T-helper 2 cell treated with Interferon-gamma antibody and Interleukin-4, amounts not matched to agents 5 μg/mL and 100 μg/mL, for 36 hours (primary cell): Measurements from ENCODE around the gene UBE2G1.
A peak's percentile ranks its signal among the peaks of the same experiment; 100 is the strongest.
"Not testable (repeated sequence)": the region's sequence is repeated elsewhere in the genome, so short reads cannot be mapped to it uniquely, and the experiment has no call there.

Source experiments
- DNase-seq: peaks from one replicate; pipeline ENCODE4 v3.0.0; 2021; ENCODE audit warnings: low spot score
- H3K27ac Mint-ChIP-seq: one replicate; pipeline ENCODE4 v1.8.0; 2021; ENCODE audit warnings: mild to moderate bottlenecking, mixed read lengths
- H3K27me3 Mint-ChIP-seq: one replicate; pipeline ENCODE4 v1.8.0; 2021; ENCODE audit warnings: low read depth, mixed read lengths
- H3K36me3 Mint-ChIP-seq: one replicate; pipeline ENCODE4 v1.8.0; 2021; ENCODE audit warnings: low read depth, mixed read lengths
- H3K4me1 Mint-ChIP-seq: one replicate; pipeline ENCODE4 v1.8.0; 2021; ENCODE audit warnings: low read depth, mixed read lengths
- H3K4me3 Mint-ChIP-seq: one replicate; pipeline ENCODE4 v1.8.0; 2022; ENCODE audit warnings: mild to moderate bottlenecking, moderate library complexity, mixed read lengths
- H3K9me3 Mint-ChIP-seq: one replicate; pipeline ENCODE4 v1.8.0; 2021; ENCODE audit warnings: mixed read lengths

Gene UBE2G1

DNA sequence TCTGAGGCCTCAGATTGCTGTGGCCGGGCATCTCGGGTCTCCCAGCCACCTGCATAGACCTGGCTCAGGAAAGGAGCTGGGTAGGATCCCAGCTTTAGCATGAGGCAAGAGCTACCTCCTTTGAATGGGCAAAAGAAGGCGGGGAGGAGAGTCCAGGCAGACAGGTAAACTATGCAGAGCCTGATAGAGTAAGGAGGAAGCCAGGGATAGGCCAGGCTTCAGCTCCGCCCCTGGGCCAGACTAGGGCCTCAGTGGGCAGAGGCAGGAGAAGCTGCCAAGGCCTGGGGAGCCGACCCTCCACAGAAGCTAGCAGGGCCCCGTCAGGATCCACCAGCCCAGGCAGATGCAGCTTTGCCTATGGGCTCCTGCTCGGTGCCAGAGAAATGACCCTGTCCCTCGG, 22.6 kb upstream of the UBE2G1 start:
- H3K9me3 Mint-ChIP-seq, result no peaks in the 10 kb centered on the region
- no peaks in the 10 kb centered on the region for H3K36me3 Mint-ChIP-seq
- no peaks in the 10 kb centered on the region for H3K27me3 Mint-ChIP-seq
- no peak overlapping the region for H3K4me3 Mint-ChIP-seq
- no peak overlapping the region for H3K27ac Mint-ChIP-seq
- DNase-seq, result no peak
- H3K4me1 Mint-ChIP-seq, result peaks cover 8% of the 10 kb centered on the region

DNA sequence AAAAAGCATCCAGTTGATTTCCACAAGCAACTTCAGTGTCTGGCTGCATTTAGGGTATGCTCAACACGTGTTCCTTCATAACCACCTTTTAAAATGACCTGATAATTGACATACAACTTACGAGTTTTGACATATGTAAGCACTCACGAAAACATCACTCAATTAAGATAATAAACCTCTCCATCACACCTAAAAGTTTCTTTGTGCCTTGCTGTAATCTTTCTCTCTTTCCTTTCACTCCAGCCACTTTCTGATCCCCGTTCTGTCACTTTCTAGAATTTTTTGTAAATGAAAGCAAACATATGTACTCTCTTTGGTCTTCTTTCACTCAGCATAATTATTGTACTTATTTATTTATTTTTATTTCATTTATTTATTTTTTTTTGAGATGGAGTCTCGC, 20.7 kb upstream of the UBE2G1 start:
- Mint-ChIP-seq H3K27ac (no peak overlapping the region), H3K36me3 (no peaks in the 10 kb centered on the region), H3K4me3 (no peak overlapping the region), H3K9me3 (no peaks in the 10 kb centered on the region), H3K4me1 (peaks cover 3% of the 10 kb centered on the region), H3K27me3 (no peaks in the 10 kb centered on the region)
- DNase-seq, result no peak

DNA sequence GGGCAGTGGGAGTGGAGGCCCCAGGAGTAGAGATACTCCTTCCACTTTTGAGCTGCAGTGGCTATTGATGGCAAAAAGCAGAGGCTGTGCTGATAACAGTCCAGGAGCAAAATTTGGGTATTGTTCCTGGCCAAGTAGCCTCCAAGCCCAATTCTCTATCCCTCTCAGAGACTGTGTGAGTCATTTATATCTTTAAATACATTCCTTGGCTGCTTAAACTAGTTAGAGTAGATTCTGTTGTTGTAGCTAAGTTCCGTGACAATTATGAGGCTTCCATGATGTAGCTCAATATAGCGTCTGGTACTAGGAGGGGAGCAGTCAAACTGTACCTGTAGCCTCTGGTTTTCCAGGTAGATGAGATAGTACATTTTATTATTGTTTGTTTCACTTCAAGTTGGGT, 19.9 kb upstream of the UBE2G1 start:
- Mint-ChIP-seq H3K27me3 (no peaks in the 10 kb centered on the region), H3K27ac (no peak overlapping the region), H3K4me1 (peaks cover 3% of the 10 kb centered on the region), H3K9me3 (no peaks in the 10 kb centered on the region), H3K4me3 (no peak overlapping the region), H3K36me3 (no peaks in the 10 kb centered on the region)
- DNase-seq, result no peak

DNA sequence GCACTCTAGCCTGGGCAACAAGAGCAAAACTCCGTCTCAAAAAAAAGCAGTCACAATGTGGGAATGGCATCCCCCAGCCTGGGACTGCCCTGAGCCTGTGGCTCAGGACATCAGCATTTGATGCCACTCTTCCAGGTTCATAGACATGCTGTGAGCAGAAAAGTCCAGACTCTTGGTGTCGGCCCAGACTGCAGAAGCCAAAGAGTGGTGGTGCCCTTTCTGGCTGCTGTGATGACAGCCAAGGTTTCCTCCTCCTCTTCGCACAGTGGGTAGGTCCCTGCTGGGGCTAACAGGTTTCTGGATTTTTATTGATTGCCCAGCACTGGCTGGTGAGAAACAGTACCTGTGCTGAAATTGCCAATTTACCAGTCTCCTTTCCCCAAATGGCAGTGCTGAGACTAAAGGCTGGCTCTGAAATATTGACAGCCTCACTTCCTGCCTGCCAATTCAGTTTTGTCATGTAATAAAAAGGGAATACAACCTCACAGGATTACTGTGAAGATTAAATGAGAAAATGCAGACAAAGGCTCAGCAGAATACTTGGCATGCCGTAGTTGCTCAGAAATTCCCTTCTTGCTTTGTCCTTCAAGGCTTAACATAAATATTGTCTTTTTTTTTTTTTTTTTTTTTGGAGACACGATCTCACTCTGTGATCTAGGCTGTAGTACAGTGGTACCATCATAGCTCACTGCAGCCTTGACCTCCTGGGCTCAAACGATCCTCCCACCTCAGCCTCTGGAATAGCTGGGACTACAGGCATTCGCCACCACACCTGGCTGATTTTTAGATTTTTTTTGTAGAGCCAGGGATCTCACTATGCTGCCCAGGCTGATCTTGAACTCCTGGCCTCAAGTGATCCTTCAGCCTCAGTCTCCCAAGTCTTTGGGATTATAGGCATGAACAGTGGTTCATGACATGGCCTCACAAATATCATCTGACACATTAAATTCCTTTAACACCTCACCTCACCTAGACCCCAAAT, 15.5 kb upstream of the UBE2G1 start:
- H3K27me3 Mint-ChIP-seq, result no peaks in the 10 kb centered on the region
- peaks cover 14% of the 10 kb centered on the region for H3K4me1 Mint-ChIP-seq
- H3K27ac Mint-ChIP-seq, result no peak overlapping the region
- no peaks in the 10 kb centered on the region for H3K9me3 Mint-ChIP-seq
- DNase-seq, result no peak
- H3K36me3 Mint-ChIP-seq, result peaks cover 2% of the 10 kb centered on the region
- no peak overlapping the region for H3K4me3 Mint-ChIP-seq

DNA sequence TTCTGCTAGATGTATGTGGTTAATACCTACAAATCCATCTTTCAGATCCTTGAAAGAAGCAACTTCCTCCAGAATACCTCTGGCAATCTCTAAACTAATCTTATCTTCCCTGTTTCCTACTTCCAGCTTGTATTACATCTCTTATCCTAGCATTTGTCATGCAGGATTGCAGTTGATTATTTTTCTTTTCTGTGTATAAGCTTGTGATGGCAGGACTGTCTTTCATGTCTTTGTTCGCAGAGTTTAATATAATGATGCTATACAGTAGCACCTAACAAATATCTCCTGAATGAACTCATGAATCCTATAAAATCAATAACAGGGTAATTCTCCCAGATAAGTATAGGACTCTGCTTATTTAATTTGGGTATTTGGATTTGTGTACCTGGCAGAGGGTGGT, 12.2 kb upstream of the UBE2G1 start:
- peaks cover 2% of the 10 kb centered on the region for H3K36me3 Mint-ChIP-seq
- no peaks in the 10 kb centered on the region for H3K9me3 Mint-ChIP-seq
- H3K4me3 Mint-ChIP-seq, result no peak overlapping the region
- no peak overlapping the region for H3K27ac Mint-ChIP-seq
- H3K27me3 Mint-ChIP-seq, result no peaks in the 10 kb centered on the region
- peaks cover 25% of the 10 kb centered on the region for H3K4me1 Mint-ChIP-seq
- DNase-seq, result no peak

DNA sequence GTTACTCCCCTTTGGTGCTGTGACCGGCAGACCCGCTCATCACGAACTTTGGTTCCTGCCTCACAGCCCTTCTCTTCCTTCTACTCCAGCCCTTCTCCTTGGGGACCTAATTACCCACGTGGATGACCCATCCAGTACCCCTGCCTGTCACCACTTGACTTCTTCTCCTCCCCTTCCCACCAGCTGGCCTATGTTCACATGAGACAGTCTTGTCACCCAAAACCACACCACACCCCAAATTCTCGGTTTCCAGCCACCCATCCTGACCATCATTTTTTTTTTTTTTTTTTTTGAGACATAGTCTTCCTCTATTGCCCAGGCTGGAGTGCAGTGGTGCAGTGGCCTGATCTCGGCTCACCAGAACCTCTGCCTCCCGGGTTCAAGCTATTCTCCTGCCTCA, 10.8 kb upstream of the UBE2G1 start:
- Mint-ChIP-seq H3K4me3 (peak overlapping the region; percentile 61), H3K4me1 (peaks cover 28% of the 10 kb centered on the region), H3K27ac (peak overlapping the region; percentile 72)

DNA sequence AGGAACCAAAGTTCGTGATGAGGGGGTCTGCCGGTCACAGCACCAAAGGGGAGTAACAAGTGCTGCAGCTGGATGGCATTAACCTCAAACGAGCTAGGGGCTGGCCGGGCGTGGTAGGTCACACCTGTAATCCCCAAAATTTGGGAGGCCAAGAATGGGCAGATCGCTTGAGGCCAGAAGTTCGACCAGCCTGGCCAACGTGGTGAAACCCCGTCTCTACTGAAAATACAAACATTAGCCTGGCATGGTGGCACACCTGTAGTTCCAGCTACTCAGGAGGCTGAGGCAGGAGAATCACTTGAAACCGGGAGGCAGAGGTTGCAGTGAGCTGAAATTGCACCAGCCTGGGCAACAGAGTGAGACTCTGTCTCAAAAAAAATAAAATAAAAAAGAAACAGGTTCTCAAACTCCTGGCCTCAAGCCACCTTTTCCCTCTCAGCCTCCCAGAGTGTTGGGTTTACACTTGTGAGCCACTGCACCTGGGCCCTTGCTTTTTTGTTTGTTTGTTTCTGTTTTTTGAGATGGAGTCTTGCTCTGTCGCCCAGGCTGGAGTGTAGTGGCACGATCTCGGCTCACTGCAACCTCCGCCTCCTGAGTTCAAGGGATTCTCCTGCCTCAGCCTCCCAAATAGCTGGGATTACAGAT, 9.4 kb upstream of the UBE2G1 start:
- H3K36me3 Mint-ChIP-seq, DNase-seq, H3K9me3 Mint-ChIP-seq, H3K27me3 Mint-ChIP-seq: not testable (repeated sequence)
- Mint-ChIP-seq H3K4me3 (peak overlapping the region; percentile 77), H3K4me1 (peaks cover 24% of the 10 kb centered on the region), H3K27ac (peak overlapping the region; percentile 95)

More for the DNA sequence above, 10.8 kb upstream of the UBE2G1 start:
- not testable (repeated sequence) for H3K36me3 Mint-ChIP-seq, DNase-seq, H3K9me3 Mint-ChIP-seq, H3K27me3 Mint-ChIP-seq

DNA sequence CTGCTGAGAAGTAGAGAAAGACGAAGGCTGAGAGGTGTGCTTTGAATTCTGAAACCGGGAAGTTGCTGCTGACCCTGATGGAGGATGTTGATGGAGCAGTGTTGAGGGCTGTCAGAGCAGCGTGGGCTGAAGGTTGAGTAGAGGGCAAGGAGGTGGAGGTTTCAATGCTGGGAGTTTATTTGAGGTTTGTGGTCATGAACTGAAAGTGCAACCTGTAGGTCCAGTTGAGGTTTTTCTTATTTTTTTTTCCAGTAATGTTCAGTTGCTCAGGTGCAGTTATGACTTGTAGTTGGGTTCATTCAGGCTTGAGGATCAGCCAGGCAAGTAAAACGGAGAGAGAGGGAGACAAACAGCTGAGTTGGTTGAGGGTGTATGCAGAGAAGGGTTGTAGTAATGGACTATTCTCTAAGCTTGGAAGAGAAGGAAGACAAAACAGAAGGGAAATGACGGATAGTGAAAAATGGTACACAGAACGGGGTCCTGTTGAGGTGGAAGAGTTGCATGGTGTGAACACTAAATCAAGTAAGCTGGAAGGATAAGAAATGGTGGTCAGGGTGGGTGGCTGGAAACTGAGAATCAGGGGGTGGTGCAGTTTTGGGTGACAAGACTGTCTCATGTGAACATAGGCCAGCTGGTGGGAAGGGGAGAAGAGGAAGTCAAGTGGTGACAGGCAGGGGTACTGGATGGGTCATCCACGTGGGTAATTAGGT, 8.7 kb upstream of the UBE2G1 start:
- H3K36me3 Mint-ChIP-seq, result peaks cover 2% of the 10 kb centered on the region
- peaks cover 29% of the 10 kb centered on the region for H3K4me1 Mint-ChIP-seq
- peak overlapping the region; percentile 77 for H3K4me3 Mint-ChIP-seq
- peak; percentile 86 for DNase-seq
- no peaks in the 10 kb centered on the region for H3K27me3 Mint-ChIP-seq
- no peaks in the 10 kb centered on the region for H3K9me3 Mint-ChIP-seq
- H3K27ac Mint-ChIP-seq, result peak overlapping the region; percentile 95

DNA sequence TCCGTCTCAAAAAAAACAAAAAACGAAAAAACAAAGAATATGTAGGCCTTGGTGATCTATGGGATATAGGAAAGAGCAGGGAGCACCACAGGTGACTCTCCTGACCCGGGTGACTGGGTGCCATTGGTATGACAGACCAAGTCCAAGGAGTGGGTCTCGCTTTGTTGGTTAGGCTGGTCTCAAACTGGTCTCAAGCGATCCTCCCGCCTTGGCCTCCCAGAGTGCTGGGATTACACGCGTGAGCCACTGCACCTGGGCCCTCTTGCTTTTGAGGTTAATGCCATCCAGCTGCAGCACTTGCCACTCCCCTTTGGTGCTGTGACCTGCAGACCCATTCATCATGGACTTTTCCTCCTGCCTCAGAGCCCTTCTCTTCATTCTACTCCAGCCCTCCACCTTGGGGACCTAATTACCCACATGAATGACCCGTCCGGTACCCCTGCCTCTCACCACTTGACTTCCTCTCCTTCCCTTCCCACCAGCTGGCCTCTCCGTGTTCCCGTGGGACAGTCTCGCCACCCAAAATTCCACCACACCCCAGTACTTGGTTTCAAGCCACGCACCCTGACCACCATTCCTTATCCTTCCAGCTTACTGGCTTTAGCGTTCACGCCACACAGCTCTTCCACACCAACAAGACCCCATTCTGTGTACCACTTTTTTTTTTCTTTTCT, 3.2 kb upstream of the UBE2G1 start:
- no peak overlapping the region for H3K4me3 Mint-ChIP-seq
- H3K27me3 Mint-ChIP-seq, result no peaks in the 10 kb centered on the region
- peaks cover 24% of the 10 kb centered on the region for H3K4me1 Mint-ChIP-seq
- DNase-seq, result no peak
- no peaks in the 10 kb centered on the region for H3K9me3 Mint-ChIP-seq
- H3K27ac Mint-ChIP-seq, result peak overlapping the region; percentile 32
- peaks cover 5% of the 10 kb centered on the region for H3K36me3 Mint-ChIP-seq

DNA sequence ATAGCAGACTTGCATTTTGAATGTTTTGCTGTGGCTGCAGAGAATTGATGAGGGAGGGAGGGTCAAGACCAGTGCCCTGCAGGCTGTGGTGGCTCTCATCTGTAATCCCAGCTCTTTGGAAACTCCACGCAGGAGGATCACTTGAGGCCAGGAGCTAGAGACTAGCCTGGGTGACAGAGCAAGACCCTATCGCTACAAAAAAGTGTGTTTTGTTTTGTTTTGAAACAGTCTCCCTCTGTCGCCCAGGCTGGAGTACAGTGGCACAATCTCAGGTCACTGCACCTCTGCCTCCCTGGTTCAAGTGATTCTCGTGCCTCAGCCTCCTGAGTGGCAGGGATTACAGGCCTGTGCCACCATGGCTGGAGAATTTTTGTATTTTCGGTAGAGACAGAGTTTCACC, 1.9 kb upstream of the UBE2G1 start:
- Mint-ChIP-seq H3K27ac (no peak overlapping the region), H3K4me1 (peaks cover 20% of the 10 kb centered on the region), H3K9me3 (no peaks in the 10 kb centered on the region), H3K27me3 (no peaks in the 10 kb centered on the region), H3K36me3 (peaks cover 7% of the 10 kb centered on the region), H3K4me3 (no peak overlapping the region)
- DNase-seq, result no peak

DNA sequence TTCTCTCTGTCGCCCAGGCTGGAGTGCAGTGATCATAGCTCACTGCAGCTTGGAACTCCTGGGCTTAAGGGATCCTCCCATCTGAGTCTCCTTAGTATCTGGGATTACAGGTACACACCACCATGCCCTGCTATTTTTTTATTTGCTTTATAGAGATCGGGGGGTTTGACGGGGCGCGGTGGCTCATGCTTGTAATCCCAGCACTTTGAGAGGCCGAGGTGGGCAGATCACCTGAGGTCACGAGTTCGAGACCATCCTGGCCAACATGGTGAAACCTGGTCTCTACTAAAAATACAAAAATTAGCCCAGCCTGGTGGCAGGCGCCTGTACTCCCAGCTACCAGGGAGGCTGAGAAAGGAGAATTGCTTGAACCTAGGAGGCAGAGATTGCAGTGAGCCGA, 702 bp upstream of the UBE2G1 start:
- not testable (repeated sequence) for H3K9me3 Mint-ChIP-seq, H3K27me3 Mint-ChIP-seq, DNase-seq
- H3K4me1 Mint-ChIP-seq, result peaks cover 24% of the 10 kb centered on the region
- peak overlapping the region; percentile 76 for H3K4me3 Mint-ChIP-seq
- H3K27ac Mint-ChIP-seq, result peak overlapping the region; percentile 96
- peaks cover 12% of the 10 kb centered on the region for H3K36me3 Mint-ChIP-seq

DNA sequence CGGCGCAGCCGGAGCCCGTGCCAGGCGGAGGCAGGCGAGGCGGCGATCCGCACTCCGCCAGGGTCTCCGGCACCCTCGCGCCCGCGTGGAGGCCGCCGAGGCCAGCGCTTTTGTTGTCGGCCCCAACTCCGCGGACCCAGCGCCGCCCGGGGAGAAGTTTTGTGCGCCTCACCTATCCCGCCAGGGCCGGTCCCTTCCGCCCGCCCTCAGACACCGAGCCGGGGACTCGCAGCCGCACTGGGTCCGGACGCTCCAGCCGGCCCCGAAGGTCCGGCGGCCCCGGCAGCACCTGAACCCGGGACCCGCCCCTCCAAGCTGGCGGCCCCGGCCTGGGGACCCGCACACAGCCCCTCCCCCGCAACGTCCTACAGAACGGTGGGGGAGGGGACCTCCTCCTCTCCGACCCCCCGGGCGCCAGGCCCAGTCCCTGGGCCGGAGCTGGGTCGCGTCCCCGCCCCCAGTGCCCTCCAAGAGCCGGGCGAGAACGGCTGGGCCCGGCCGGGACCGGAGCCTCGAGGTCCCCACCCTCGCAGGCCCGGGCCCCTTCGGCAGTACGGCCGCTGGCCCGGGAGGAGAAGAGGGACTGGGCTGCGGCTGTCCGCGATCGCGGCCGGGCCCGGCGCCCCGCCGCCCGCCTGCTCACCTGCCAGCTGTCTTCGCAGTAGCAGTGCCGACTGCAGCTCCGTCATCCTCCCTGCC, 698 bp downstream of the UBE2G1 start:
- peak; percentile 43 for DNase-seq
- Mint-ChIP-seq H3K4me1 (peaks cover 24% of the 10 kb centered on the region), H3K36me3 (peaks cover 15% of the 10 kb centered on the region), H3K27ac (no peak overlapping the region), H3K27me3 (no peaks in the 10 kb centered on the region), H3K9me3 (no peaks in the 10 kb centered on the region), H3K4me3 (no peak overlapping the region)

DNA sequence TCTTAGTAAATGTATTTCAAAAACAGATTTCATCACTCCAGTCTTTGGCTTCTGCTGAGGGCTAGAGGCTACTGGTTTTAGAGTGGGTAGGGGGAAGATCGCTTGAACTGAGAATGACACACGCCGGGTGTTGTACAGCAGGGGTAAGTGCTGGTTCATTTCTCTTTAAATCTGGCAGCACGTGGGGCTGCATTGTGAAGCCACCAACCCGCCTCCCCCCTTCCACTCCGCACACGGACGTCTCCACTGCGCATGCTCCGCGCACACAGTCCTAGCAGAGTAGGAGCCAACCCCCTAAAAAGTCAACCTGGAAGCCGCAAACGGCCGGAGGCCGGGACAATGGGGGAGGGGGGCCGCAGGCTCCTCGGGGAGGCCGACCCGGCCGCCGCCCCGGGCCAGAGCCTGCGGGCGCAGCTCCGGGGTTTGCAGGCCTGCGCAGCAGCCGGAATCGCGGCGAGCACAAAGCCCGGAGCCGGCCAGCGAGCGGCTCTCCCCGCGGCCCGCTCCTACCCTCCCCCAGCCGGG, 1.3 kb downstream of the UBE2G1 start:
- peaks cover 17% of the 10 kb centered on the region for H3K36me3 Mint-ChIP-seq
- peak overlapping the region; percentile 95 for H3K4me3 Mint-ChIP-seq
- H3K4me1 Mint-ChIP-seq, result peaks cover 21% of the 10 kb centered on the region
- no peaks in the 10 kb centered on the region for H3K9me3 Mint-ChIP-seq
- no peaks in the 10 kb centered on the region for H3K27me3 Mint-ChIP-seq
- H3K27ac Mint-ChIP-seq, result peak overlapping the region; percentile 97
- DNase-seq, result peak; percentile 90
